Measurements from ENCODE around the gene SCYL3.
"Not testable (repeated sequence)": the region's sequence is repeated elsewhere in the genome, so short reads cannot be mapped to it uniquely, and the experiment has no call there.

Gene SCYL3

GRCh38 chr1:169872906-169873305, 20.8 kb downstream of the SCYL3 start:
- no peak for DNase-seq (ENCODE audit: low read depth in 2 of 2)

- DNase-seq (ENCODE audit: low read depth in 2 of 2), result not testable (repeated sequence)
Observed at GRCh38 chr1:169871988-169872387, 21.7 kb downstream of the SCYL3 start.

- DNase-seq (ENCODE audit: low read depth in 2 of 2), result no peak
Observed at GRCh38 chr1:169869426-169869825, 24.3 kb downstream of the SCYL3 start.

GRCh38 chr1:169868978-169869377, 24.7 kb downstream of the SCYL3 start:
- no peak for DNase-seq (ENCODE audit: low read depth in 2 of 2)

GRCh38 chr1:169867012-169867675, 26.6 kb downstream of the SCYL3 start:
- DNase-seq (ENCODE audit: low read depth in 2 of 2), result no peak

GRCh38 chr1:169866577-169866976, 27.1 kb downstream of the SCYL3 start:
- no peak for DNase-seq (ENCODE audit: low read depth in 2 of 2)

- not testable (repeated sequence) for DNase-seq (ENCODE audit: low read depth in 2 of 2)
Observed at GRCh38 chr1:169864531-169864930, 29.2 kb downstream of the SCYL3 start.

GRCh38 chr1:169860750-169861149, 32.9 kb downstream of the SCYL3 start:
- no peak for DNase-seq (ENCODE audit: low read depth in 2 of 2)

- DNase-seq (ENCODE audit: low read depth in 2 of 2), result no peak
Observed at GRCh38 chr1:169860187-169860586, 33.5 kb downstream of the SCYL3 start.

GRCh38 chr1:169859001-169859400, 34.7 kb downstream of the SCYL3 start:
- no peak for DNase-seq (ENCODE audit: low read depth in 2 of 2)

- no peak for DNase-seq (ENCODE audit: low read depth in 2 of 2)
Observed at GRCh38 chr1:169858467-169858866, 35.2 kb downstream of the SCYL3 start.

- DNase-seq (ENCODE audit: low read depth in 2 of 2), result no peak
Observed at GRCh38 chr1:169853341-169853740, 40.4 kb downstream of the SCYL3 start.

- DNase-seq (ENCODE audit: low read depth in 2 of 2), result no peak
Observed at GRCh38 chr1:169849346-169850022, 44.2 kb downstream of the SCYL3 start.

GRCh38 chr1:169848456-169848855, 45.2 kb downstream of the SCYL3 start:
- no peak for DNase-seq (ENCODE audit: low read depth in 2 of 2)

GRCh38 chr1:169844941-169845608, 48.6 kb downstream of the SCYL3 start:
- no peak for DNase-seq (ENCODE audit: low read depth in 2 of 2)

GRCh38 chr1:169838942-169839341, 54.8 kb downstream of the SCYL3 start:
- no peak for DNase-seq (ENCODE audit: low read depth in 2 of 2)

GRCh38 chr1:169836198-169836597, 57.5 kb downstream of the SCYL3 start:
- no peak for DNase-seq (ENCODE audit: low read depth in 2 of 2)

- no peak for DNase-seq (ENCODE audit: low read depth in 2 of 2)
Observed at GRCh38 chr1:169835647-169836046, 58.0 kb downstream of the SCYL3 start.

GRCh38 chr1:169834869-169835268, 58.8 kb downstream of the SCYL3 start:
- DNase-seq (ENCODE audit: low read depth in 2 of 2), result no peak

GRCh38 chr1:169833179-169833901, 60.4 kb downstream of the SCYL3 start:
- DNase-seq (ENCODE audit: low read depth in 2 of 2), result no peak

- no peak for DNase-seq (ENCODE audit: low read depth in 2 of 2)
Observed at GRCh38 chr1:169829671-169830070, 64.0 kb downstream of the SCYL3 start.

- no peak for DNase-seq (ENCODE audit: low read depth in 2 of 2)
Observed at GRCh38 chr1:169824153-169824552, 69.5 kb downstream of the SCYL3 start.

Measured in fibroblast of skin of left biceps (primary cell).